Thyroid gland (tissue), 4 donors: ENCODE measurements around the gene CYP1A1.

ENCODE experiments used
- POLR2A ChIP-seq, 2 donors: fragments of 450-650 bp; IDR thresholded peaks; one replicate each; pipeline ENCODE4 v1.6.1; 2017; ENCODE audit warnings: antibody characterized with exemption in 2 of 2, mild to moderate bottlenecking in 2 of 2, moderate library complexity in 1 of 2
- TF ChIP-seq, protein P1 (sequence below), 6 experiments: fragments of 200-600 bp in 3 of 6; fragments of 450-650 bp in 3 of 6; sonication (generic) in 3 of 6; IDR thresholded peaks; one replicate each; pipeline ENCODE4 v1.5.1; 2016 to 2019; ENCODE audit warnings: antibody characterized with exemption in 6 of 6, mild to moderate bottlenecking in 2 of 6, inconsistent platforms in 1 of 6, moderate library complexity in 1 of 6

DNA sequence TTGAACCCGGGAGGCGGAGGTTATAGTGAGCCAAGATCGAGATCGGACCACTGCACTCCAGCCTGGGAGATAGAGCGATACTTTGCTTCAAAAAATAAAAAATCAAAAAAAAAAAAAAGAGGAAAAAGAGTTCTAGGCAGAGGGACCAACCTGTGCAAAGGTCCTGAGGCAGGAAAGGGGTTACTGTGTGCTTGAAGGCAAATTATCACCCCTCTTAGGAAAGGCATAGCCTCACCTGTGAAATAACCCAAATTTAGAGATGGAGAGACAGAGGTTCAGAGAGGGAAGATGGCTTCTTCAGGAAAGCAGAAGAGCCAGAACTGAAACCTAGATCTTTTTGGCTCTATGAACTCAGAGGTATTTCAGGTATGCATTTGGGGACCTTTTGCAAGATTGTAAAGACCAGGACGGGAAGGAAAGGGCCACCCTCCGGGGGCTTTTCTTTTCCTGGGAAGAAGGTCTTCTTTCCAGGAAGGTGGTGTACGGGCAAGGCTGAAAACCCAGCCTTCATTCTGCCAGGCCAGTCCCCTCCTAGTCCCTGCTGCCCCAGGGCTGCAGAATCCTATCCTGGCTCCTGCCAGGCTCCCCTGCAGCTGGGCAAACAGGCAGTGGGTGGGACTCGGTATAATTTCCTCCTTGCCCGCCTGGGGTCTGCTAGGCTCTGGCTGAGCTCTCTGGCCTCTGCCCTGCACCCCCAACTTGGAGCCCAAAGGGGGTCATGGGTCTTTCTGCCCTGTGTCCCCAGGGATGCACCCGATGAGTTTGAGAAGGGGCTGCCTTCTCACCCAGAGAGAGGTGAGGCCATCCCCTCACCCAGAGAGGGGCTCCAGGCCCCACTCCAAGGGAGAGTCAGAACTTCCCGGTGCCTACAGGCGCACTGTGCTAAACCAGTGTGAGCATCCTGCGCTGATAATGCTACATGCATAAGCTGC lies 42.1 kb upstream of the CYP1A1 start:
- TF ChIP-seq, protein P1, sequence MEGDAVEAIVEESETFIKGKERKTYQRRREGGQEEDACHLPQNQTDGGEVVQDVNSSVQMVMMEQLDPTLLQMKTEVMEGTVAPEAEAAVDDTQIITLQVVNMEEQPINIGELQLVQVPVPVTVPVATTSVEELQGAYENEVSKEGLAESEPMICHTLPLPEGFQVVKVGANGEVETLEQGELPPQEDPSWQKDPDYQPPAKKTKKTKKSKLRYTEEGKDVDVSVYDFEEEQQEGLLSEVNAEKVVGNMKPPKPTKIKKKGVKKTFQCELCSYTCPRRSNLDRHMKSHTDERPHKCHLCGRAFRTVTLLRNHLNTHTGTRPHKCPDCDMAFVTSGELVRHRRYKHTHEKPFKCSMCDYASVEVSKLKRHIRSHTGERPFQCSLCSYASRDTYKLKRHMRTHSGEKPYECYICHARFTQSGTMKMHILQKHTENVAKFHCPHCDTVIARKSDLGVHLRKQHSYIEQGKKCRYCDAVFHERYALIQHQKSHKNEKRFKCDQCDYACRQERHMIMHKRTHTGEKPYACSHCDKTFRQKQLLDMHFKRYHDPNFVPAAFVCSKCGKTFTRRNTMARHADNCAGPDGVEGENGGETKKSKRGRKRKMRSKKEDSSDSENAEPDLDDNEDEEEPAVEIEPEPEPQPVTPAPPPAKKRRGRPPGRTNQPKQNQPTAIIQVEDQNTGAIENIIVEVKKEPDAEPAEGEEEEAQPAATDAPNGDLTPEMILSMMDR (IDR thresholded peaks at IDR 0.05), result no peak
- TF ChIP-seq POLR2A (IDR thresholded peaks at IDR 0.05), result no peak
